NB4 (cell line): ENCODE data around the gene TBC1D22A.

Source experiments
- DNase-seq: peaks from one replicate; pipeline ENCODE4 v3.0.0; 2010; ENCODE audit warnings: low read depth
- H3K4me3 ChIP-seq: one replicate; pipeline ENCODE4 v1.5.1; 2011; ENCODE audit warnings: mild to moderate bottlenecking, low read depth, low read length, moderate library complexity
- CTCF ChIP-seq: IDR thresholded peaks from one replicate; pipeline ENCODE4 v1.5.1; 2012; ENCODE audit warnings: low read depth, low read length
- MAX ChIP-seq: IDR thresholded peaks from 2 replicates; pipeline ENCODE4 v1.6.1; 2011; ENCODE audit warnings: low read depth, low read length
- MYC ChIP-seq: IDR thresholded peaks from 2 replicates; pipeline ENCODE4 v1.6.1; 2011; ENCODE audit warnings: low read depth, low read length
- POLR2A ChIP-seq: IDR thresholded peaks from 2 replicates; pipeline ENCODE4 v1.6.1; 2011; ENCODE audit warnings: mild to moderate bottlenecking; ENCODE audit not compliant: insufficient read length; ENCODE audit errors: extremely low read depth

The TBC1D22A gene

GRCh38 chr22:47123006-47123826 lies 360.8 kb downstream of the TBC1D22A start:
- DNase-seq = no peak
- TF ChIP-seq POLR2A = no peak
- no peak overlapping the region for H3K4me3 ChIP-seq

- no peak overlapping the region for H3K4me3 ChIP-seq
- no peak for TF ChIP-seq POLR2A
- no peak for TF ChIP-seq CTCF
- peak; percentile 41; the same call in 1 of the 2 replicates for TF ChIP-seq MAX
- TF ChIP-seq MYC = peak; percentile 15; the same call in 1 of the 2 replicates
- DNase-seq = peak; percentile 38
These were observed 361.5 kb downstream of the TBC1D22A start for GRCh38 chr22:47123827-47124442.

- H3K4me3 ChIP-seq = no peak overlapping the region
- DNase-seq = no peak
- TF ChIP-seq CTCF (no peak), POLR2A (no peak), MAX (no peak), MYC (no peak)
These were observed 362.0 kb downstream of the TBC1D22A start for GRCh38 chr22:47124451-47124881.

- TF ChIP-seq MAX (no peak), MYC (no peak)
- DNase-seq = no peak
- H3K4me3 ChIP-seq = no peak overlapping the region
These were observed 362.5 kb downstream of the TBC1D22A start for GRCh38 chr22:47124961-47125360.

GRCh38 chr22:47125603-47126002 lies 363.2 kb downstream of the TBC1D22A start:
- no peak overlapping the region for H3K4me3 ChIP-seq
- no peak for DNase-seq
- TF ChIP-seq MAX = no peak

- DNase-seq = no peak
- TF ChIP-seq MYC = no peak
- no peak for TF ChIP-seq CTCF
- TF ChIP-seq MAX = no peak
- TF ChIP-seq POLR2A = no peak
These were observed 363.9 kb downstream of the TBC1D22A start for GRCh38 chr22:47126344-47126811.

GRCh38 chr22:47127441-47127871 lies 365.0 kb downstream of the TBC1D22A start:
- H3K4me3 ChIP-seq = no peak overlapping the region
- DNase-seq = no peak
- TF ChIP-seq MYC = no peak
- no peak for TF ChIP-seq POLR2A

More at GRCh38 chr22:47126344-47126811, 363.9 kb downstream of the TBC1D22A start:
- H3K4me3 ChIP-seq = no peak overlapping the region

GRCh38 chr22:47128216-47128615 lies 365.8 kb downstream of the TBC1D22A start:
- no peak overlapping the region for H3K4me3 ChIP-seq
- no peak for DNase-seq
- no peak for TF ChIP-seq MYC
